Left lobe of liver (tissue), 2 donors: Measurements from ENCODE around the gene RET. TPM values are rescaled to one million over a fixed set of nuclear protein-coding genes. Genes with fewer than 3 reads are reported as not detected.

Experiments used
- ATAC-seq: fragments of 200-7000 bp; cut with Tn5 transposase; one replicate; pipeline ENCODE4 v1.9.1; 2020; ENCODE audit warnings: mild to moderate bottlenecking, moderate library complexity
- DNase-seq: peaks from one replicate; pipeline ENCODE4 v3.0.0-alpha.2; 2020; ENCODE audit warnings: low spot score
- total RNA-seq: library from RNA; stranded (reverse); gene quantifications from one replicate; pipeline ENCODE4 v1.2.1, GENCODE V29; 2021
- donor health status: DM: no; HTN: no; CAD: no; lungs with moderate emphysema.
- donor health status: DM: no; HTN: yes; CAD: no.

RET gene
- total RNA-seq, 1 donor from 2014 or later, result 1.1 TPM

GRCh38 chr10:43118631-43119415 lies 42.0 kb downstream of the RET start:
- ATAC-seq (no peak), DNase-seq (peak; percentile 38)

- DNase-seq (no peak), ATAC-seq (no peak)
Observed at GRCh38 chr10:43119416-43120115, 42.7 kb downstream of the RET start.

- ATAC-seq (no peak), DNase-seq (no peak)
Observed at GRCh38 chr10:43120116-43120928, 43.5 kb downstream of the RET start.

GRCh38 chr10:43120929-43121314 lies 44.1 kb downstream of the RET start:
- DNase-seq (peak; percentile 44), ATAC-seq (peak; percentile 54)

GRCh38 chr10:43121444-43121843 lies 44.6 kb downstream of the RET start:
- DNase-seq (no peak), ATAC-seq (no peak)

- DNase-seq (peak; percentile 23), ATAC-seq (no peak)
Observed at GRCh38 chr10:43122096-43122495, 45.2 kb downstream of the RET start.

GRCh38 chr10:43122826-43123225 lies 46.0 kb downstream of the RET start:
- ATAC-seq, result no peak
- DNase-seq, result no peak

- DNase-seq (peak; percentile 31), ATAC-seq (no peak)
Observed at GRCh38 chr10:43123361-43124093, 46.7 kb downstream of the RET start.

- DNase-seq, result peak; percentile 26
Observed at GRCh38 chr10:43124094-43124521, 47.2 kb downstream of the RET start.

GRCh38 chr10:43124574-43125273 lies 47.9 kb downstream of the RET start:
- ATAC-seq (no peak), DNase-seq (peak; percentile 16)

More at GRCh38 chr10:43124094-43124521, 47.2 kb downstream of the RET start:
- ATAC-seq, result no peak

GRCh38 chr10:43125274-43125845 lies 48.5 kb downstream of the RET start:
- ATAC-seq (no peak), DNase-seq (peak; percentile 23)

GRCh38 chr10:43125881-43126731 lies 49.2 kb downstream of the RET start:
- peak; percentile 29 for DNase-seq
- no peak for ATAC-seq

GRCh38 chr10:43126759-43127424 lies 50.0 kb downstream of the RET start:
- DNase-seq (peak; percentile 31), ATAC-seq (no peak)

GRCh38 chr10:43127442-43127841 lies 50.6 kb downstream of the RET start:
- no peak for DNase-seq
- no peak for ATAC-seq

- DNase-seq (no peak), ATAC-seq (no peak)
Observed at GRCh38 chr10:43128331-43128730, 51.5 kb downstream of the RET start.

GRCh38 chr10:43128958-43129706 lies 52.3 kb downstream of the RET start:
- DNase-seq (peak; percentile 28), ATAC-seq (no peak)

- ATAC-seq (no peak), DNase-seq (no peak)
Observed at GRCh38 chr10:43130770-43131171, 53.9 kb downstream of the RET start.
